ENCODE measurements around the gene TSPYL4.

The TSPYL4 gene

DNA sequence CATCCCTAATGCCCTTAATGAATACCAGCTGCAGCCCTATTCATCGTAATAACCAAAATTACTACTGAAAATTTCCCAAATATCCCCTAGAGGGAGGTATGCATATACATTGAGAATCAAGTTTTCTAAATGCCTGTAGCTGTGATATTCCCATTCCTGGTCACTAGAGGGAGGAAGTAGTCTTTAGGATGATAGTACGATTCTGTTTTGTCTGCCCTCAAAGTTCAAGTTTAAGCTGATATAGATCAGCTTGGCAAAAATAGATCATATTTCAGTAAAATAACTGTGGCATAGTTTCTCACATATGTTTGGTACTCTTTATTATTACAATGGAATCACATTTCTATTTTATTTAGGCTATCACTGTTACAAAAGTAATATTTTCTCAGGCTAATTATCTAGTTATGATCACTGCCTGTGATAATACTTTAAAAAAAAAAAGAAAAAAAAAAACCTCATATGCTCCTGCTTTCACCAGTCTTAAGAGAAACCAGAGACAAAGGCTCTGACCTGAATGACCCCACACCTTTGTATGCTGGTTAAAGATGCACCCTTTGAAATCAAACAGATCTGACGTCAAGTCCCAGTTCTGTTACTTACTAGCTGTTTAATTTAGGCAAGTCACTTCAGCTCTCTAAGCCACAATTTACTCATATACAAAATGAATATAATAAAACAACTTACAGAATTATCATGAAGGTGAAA lies 14.9 kb upstream of the TSPYL4 start:
- no peak for DNase-seq (ENCODE audit: low read depth)

DNA sequence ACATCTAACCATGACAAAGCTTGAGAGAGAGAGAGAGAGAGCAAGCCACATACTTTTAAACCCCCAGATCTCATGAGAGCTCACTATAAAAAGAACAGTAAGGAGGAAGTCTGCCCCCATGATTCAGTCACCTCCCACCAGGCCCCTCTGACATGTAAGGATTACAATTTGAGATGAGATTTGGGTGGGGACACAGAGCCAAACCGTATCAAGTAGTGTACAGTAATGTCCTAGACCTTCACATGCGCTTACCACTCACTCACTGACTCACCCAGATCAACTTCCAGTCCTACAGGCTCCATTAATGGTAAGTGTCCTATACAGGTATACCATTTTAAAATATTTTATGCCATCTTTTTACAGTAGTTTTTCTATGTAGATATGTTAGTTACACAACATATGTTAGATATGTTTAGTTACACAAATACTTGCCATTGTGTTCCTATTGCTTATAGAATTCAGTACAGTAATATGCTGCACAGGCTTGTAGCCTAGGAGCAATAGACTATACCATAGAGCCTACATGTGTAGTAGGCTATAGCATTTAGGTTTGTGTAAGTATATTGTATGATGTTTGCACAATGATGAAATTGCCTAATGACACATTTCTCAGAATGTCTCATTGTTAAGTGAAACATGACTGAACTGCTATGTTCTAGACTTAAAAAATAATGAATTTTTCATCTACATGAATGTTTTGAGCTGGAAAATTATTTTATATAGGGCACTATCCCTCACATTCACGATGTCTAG lies 14.1 kb upstream of the TSPYL4 start:
- DNase-seq (ENCODE audit: low read depth) = no peak

DNA sequence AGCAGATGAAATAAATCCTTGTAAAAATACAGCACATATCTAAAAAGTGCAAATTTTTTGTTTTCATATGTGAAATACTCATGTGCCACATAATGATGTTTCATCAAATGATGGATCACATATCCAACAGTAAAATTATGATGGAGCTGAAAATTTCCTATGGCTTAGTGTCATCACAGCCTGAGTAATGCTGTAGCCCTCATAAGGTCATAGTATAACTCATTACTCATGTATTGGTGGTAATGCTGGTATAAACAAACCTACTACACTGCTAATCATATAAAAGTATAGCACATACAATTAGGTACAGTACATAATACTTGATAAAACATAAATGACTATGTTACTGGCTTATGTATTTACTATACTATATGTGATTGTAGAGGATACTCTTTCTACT lies 12.9 kb upstream of the TSPYL4 start:
- DNase-seq (ENCODE audit: low read depth) = no peak

DNA sequence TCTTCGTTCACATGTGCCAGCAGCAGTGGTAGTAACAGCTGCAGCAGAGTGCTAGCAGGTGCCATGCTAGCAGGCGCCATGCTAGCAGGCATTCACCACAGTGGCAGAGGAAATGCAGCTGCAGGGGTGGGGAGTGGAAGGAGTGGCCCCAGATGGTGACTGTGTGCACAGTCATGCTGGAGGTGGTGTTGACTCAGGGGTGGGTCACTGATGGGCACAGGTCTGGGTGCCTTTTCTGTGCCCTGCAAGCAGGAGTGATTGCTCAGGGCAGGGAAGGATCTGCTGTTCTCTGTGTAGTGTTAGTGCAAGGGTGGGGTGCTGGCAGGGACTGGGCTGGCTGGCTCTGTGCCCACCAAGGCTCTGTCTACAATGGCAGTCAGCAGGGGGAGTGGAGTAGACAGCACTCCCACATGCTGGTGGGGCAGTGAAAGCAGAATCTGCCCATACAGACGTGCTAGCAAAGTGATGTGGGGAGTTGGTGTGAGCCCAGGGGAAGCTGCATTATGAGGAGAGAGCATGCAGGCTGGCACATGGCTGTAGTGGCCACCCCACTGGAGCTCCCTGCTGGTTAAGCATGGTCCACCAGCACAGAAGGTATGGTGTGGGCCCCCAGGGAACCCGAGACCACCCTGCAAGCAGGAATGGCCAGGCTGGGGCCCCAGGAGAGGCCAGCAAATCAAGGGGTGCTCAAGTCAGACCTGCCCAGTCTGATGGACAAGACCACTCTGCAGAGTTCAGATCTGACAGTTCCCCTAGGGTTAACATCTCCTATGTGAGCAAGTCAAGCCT lies 11.4 kb upstream of the TSPYL4 start:
- no peak for DNase-seq (ENCODE audit: low read depth)

DNA sequence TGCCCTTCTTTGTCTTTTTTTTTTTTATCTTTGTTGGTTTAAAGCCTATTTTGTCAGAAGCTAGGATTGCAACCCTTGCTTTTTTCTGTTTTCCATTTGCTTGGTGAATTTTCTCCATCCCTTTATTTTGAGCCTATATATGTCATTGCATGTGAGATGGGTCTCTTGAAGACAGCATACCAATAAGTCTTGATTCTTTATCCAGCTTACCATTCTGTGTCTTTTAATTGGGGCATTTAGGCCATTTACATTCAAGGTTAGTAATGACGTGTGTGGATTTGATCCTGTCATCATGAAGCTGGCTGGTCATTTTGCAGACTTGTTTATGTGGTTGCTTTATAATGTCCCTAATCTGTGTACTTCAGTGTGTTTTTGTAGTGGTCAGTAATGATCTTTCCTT lies 9.5 kb upstream of the TSPYL4 start:
- no peak for DNase-seq (ENCODE audit: low read depth)

DNA sequence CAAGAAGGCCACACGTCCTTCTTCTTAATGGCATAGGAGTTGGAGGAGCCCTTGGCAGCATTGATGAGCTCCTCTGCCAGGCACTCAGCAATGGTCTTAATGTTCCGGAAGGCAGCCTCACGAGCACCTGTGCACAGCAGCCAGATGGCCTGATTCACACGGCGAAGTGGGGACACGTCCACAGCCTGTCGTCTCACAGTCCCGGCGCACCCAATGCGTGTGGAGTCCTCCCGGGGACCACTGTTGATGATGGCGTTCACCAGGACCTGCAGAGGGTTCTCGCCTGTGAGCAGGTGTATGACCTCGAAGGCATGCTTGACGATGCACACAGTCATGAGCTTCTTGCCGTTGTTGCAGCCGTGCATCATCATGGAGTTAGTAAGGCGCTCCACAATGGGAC lies 4.6 kb upstream of the TSPYL4 start:
- DNase-seq (ENCODE audit: low read depth) = no peak

DNA sequence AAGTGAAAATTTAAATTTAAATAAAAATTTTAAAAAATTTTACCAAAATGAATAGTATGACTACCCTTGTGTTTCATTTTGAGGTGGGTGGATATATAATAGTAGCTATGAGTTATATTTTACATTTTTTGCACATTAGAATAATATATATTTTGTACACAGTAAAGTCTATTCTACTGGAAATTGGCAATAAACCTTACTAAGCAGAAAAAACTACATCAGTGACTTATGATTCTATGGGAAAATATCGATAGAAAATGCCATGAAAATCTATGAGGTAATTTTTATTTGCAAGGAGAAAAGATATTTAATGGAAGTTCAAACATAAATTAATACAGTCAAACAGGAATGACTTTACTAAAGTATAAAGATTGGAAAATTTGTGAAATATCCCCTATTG lies 2.8 kb upstream of the TSPYL4 start:
- no peak for DNase-seq (ENCODE audit: low read depth)

DNA sequence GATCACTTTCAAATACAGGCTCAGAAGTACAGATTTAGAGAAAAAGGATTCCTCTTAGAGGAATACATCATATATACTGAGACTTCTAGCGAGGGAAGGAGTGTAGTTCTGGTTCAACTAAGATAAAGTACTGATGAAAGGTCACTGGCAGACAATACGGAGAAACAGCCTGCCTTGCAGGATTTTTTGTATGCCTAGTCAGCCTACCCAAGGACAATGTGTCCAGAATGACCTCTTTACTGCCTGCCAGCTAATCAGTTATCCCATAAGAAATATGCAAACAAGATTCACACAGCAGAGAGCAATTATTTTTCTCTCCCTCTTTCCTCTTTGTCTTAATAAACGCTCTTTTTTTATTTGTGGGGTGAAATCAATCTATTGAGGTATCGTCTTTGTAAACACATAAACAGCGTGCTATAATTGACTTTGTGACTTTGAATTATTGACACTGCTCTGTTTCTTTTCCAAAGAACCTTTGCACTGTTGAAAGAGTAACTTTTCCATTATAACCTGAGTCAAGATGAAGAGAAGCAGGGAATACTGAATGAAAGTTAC lies 1.4 kb upstream of the TSPYL4 start:
- no peak for DNase-seq (ENCODE audit: low read depth)

DNA sequence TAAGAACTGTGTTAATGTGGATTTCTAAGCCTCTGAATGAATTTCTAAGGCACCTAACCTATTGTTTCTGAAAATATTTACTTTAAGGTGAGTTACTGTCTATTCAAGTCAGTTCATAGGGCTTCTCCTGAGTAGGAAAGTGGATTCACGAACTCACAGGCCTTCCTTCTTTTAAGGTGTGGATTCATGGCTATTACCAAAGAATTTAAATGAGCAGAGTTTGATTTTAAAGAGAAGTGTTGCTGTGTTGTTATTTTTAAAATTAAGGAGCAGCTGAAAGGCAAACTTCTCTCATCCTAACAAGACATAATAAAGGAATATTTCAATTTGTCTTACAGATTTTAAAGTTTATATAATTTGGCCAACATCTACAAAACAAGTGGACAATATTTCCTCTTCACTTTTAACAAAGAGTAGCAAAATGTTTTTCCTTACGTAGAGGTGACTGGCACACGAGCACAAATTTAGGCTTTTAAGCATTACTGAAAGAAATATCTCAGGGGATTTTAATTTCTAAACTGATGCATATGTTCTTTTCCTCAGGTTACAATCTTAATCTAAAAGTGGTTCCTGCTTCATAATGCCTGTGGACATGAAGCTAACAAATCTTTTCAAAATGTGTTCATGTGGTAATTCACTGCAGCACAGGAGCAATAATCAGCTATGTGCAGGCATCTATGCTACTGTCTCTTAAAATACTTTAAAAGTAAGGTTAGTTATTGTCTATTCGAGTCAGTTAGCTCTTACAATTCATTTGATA lies 602 bp upstream of the TSPYL4 start:
- DNase-seq (ENCODE audit: low read depth) = no peak

DNA sequence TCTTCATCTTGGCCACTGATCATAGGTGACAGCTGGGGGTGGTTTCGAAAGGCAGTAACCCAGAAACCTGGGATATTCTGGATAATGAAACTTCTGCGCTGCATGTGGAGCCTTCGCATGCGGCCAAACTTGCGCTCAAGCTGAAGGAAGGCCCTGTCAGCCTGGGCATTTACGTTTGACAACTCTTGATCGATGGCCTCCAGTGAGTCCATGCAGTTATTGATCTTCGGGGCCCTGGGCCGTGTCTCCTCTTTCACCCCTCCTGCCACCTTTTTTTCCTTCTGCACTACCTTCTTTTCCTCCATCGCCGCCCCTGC lies 729 bp downstream of the TSPYL4 start:
- no peak for DNase-seq (ENCODE audit: low read depth)

DNA sequence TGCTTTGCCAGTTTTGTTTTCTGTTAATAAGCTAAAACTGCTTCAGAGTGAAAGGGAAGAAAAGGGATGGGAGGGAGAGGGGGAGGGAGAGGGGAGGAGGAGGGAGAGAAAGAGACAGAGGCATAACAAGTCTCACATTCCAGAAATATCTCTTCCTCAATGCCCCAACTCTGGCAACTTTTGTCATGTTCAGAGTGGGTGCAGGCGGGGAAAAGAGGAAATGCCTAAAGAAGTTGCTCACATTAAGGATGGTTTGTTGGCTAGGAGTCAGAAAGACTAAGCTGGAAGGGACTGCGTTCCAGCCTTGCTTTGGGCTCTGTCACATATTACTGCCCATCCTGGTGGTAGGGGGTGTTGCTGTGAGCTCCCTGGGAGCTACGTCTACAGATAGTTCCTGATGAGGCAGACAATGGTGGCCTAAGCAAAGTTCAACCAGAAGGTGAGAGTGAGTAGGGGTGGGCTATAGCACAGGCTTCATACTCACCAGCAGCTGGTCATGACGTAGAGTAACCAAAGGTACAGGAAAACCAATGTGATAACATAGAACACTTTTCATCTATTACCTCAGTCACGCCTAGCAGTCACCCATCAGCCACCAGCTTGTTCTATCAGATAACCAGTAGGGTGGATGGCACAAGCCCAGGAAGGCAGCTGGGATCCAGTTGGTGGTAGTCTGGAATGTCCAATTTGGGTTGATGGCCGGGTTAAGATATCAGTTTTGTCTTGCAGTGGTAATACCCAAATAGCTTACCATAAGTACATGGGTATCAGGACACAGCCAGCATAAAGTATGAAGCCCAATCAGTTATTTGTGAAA lies 2.1 kb downstream of the TSPYL4 start:
- DNase-seq (ENCODE audit: low read depth) = no peak

DNA sequence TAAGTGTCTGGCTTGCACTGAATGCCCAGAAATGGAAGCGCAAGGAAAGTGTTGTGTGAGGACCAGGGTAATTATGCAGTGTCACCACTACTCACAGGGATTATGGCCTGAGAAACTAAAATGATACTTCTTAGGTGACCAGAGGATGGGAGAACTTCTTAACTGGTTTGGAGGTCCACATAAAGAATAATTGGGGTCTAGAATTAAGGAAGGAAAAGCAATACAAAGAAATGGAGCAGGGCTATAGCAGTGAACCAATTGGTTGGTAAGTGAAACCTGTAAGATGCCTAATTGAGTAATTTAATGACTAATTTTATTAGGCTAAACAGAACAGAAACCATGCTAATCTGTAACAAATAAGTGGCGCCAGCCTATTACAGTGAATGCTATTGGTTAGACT lies 5.3 kb downstream of the TSPYL4 start:
- no peak for DNase-seq (ENCODE audit: low read depth)

DNA sequence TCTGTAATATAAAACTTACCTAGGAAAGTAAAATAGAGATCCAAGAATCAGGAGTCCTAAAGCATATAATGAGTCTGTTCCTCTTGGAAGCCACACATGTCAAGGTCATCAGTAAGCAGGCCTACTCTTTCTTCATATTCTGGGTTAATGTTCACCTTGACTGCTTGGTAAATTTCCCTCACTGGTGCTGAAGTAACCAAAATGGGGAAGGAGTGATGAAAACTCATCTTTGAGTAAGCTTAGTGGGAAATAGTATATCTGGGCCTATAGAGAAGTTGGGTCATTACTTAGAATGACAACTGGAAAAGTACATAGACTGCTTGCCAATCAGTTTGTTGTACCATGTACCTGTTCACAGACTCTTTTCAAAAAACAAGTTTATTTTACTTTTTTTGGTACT lies 6.6 kb downstream of the TSPYL4 start:
- no peak for DNase-seq (ENCODE audit: low read depth)

DNA sequence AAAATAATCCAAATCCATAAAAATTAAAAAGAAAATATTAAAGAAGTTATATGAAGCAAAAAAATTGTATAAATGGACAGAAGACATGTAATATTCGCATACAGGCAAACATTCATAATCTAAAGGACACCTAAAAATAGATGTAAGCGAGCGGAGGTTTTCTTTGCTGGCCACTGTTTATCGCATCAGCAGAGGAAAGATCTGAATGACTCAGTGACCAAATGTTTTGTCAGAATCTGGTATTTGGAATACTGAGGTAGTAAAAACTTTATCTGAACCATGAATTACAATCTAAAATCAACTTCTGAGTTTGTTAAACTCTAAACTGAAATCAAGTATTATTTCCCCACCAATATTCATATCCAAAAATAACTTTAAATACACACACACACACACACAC lies 7.8 kb downstream of the TSPYL4 start:
- no peak for DNase-seq (ENCODE audit: low read depth)

DNA sequence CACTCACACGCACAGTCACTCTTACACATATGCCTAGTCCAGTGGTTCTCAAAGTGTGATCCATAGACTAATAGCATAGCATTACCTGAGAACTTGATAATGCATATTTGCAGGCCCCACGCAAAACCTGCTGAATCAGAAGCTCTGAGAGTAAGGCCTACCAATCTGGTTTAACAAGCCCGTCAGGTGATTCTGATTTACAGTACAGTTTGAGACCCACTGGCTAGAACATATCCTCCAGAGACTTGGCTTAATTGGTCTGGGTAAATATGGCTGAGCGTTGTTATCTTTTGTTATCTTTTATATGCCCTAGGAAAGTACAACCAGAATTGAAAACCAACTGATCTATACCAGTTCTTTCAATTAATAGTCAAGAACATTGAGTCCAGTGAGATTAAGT lies 9.6 kb downstream of the TSPYL4 start:
- no peak for DNase-seq (ENCODE audit: low read depth)

DNA sequence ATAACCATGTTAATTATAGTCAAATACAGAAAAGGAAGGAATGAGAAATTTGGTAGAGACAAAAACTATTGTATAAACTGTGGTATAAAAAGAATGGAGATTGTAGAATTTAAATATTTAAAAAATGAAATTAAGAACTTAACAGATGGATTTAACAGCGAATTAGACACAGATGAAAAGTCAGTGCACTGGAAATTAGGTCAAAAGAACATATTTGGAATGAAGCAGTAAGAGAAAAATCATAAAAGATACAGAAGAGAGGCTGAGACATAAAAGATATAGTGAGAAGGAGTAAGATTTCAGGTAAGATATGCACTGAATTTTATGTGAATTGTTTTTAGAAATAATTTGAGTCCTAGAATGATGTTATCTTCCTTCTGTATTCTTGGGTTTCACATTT lies 14.0 kb downstream of the TSPYL4 start:
- no peak for DNase-seq (ENCODE audit: low read depth)

DNA sequence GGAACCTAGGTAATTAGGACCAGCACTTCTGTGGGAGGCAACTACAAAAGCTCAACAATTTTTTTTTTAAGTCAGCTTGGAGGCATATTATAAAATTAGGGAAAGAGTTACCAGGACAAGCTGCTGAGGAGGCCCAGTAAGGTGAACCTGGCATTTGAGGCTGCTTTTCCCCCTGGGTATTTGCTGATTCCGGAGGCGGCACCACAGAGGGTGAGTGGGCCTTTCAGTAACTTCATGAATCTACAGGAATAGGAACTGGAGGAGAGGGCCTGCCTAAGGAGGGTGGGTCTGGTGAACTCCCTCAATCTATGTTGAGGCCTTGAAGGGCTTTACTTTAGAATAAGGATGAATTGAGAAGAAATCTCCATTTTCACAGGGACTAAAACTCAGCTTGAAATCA lies 14.6 kb downstream of the TSPYL4 start:
- DNase-seq (ENCODE audit: low read depth) = no peak

DNA sequence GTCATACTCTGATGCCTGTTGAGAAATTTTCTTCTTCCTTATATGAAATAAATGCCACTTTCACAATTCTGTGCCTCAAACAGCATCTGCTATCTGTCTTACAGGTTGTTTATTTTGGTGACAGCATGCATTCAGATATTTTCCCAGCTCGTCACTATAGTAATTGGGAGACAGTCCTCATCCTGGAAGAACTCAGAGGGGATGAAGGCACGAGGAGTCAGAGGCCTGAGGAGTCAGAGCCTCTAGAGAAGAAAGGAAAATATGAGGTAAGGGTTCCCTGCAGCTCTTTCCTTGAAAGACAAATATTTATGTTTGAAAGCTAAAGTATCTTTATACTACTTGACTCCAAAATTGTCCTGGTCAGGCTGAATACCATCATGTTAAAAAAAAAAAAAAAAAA lies 15.8 kb downstream of the TSPYL4 start:
- no peak for DNase-seq (ENCODE audit: low read depth)

DNA sequence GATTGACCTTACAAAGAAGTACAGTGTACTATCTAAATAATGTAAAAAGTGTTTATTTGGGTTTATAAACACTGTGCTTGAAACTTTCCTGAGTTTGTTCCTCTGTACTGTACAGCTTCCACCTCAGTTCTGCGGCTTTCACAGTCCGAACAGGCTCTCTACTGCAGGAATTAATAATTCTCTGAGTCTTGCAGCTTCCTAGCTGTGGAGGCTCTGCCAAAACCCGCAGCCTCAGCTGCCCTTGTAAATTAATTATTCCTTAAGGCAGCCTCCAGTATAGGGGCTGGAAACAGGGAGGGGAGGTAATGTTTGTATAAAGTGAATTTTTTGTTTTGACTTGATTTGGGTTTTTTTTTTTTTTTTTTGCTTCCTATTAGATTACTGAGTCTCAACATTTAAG lies 19.2 kb downstream of the TSPYL4 start:
- no peak for DNase-seq (ENCODE audit: low read depth)

DNA sequence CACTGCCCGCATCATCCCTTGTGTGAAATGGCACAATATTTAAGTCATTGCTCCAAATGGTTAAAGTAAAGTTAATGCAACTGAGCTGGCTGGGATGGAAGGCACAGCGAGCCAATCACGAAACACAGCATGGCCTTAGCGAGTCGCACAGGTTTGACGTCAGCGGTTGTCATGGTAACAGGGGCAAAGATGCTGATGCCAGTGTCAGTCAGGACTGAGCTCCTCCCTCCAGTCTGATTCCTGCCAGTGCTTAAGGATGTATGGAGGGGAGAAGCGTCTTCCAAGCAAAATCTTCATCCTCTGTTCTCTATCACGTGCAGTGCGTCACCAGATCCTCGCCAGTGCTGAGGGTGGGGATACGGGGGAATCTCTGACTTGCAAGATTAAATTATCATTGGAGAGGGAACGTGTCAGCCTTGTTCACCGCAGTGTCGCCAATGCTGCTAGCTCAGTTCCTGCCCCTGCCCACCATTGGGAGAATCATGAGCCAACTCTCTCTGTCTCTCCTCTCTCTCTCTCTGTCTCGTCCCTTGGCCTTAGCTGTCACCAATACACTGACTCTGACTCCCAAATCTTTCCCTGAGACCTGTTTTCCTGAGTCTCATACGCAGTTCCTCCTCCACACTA lies 24.5 kb downstream of the TSPYL4 start:
- no peak for DNase-seq (ENCODE audit: low read depth)

DNA sequence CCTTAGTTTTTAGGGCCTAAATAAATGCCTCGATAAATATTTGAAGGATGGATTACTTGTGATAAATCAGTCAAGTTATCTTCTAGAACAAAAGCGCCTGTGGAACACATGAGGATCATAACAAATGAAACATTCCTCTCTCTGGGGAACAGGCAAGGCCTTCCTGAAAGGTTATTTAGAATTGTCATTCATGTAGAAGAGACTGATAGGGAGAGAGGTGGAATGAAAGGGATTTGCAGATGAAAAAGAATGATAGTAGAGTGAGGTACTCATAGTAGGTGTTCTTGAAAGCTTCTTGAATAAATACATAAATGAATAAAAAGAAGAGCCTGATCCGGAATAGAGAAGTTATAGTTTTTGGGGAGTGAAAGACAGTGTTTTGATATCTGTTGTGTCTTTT lies 30.5 kb downstream of the TSPYL4 start:
- no peak for DNase-seq (ENCODE audit: low read depth)
